Measurements from ENCODE around the gene MPHOSPH9.

Gene MPHOSPH9

GRCh38 chr12:123122626-123123025 is 110.3 kb downstream of the MPHOSPH9 start:
- DNase-seq = no peak

- no peak for DNase-seq
These were observed 111.3 kb downstream of the MPHOSPH9 start for GRCh38 chr12:123121670-123122069.

GRCh38 chr12:123120452-123121166 is 112.3 kb downstream of the MPHOSPH9 start:
- DNase-seq = no peak

- no peak for DNase-seq
These were observed 113.1 kb downstream of the MPHOSPH9 start for GRCh38 chr12:123119808-123120207.

GRCh38 chr12:123118497-123118896 is 114.4 kb downstream of the MPHOSPH9 start:
- no peak for DNase-seq

GRCh38 chr12:123115409-123116121 is 117.4 kb downstream of the MPHOSPH9 start:
- peak; percentile 92 for DNase-seq

- no peak for DNase-seq
These were observed 118.4 kb downstream of the MPHOSPH9 start for GRCh38 chr12:123114304-123115083.

GRCh38 chr12:123113026-123113425 is 119.9 kb downstream of the MPHOSPH9 start:
- no peak for DNase-seq

GRCh38 chr12:123111498-123112165 is 121.3 kb downstream of the MPHOSPH9 start:
- DNase-seq = peak; percentile 65

- DNase-seq = no peak
These were observed 123.6 kb downstream of the MPHOSPH9 start for GRCh38 chr12:123109319-123109772.

- DNase-seq = no peak
These were observed 124.3 kb downstream of the MPHOSPH9 start for GRCh38 chr12:123108682-123109066.

GRCh38 chr12:123107926-123108681 is 124.8 kb downstream of the MPHOSPH9 start:
- DNase-seq = no peak

- peak; percentile 48 for DNase-seq
These were observed 126.1 kb downstream of the MPHOSPH9 start for GRCh38 chr12:123106640-123107359.

GRCh38 chr12:123105211-123105826 is 127.6 kb downstream of the MPHOSPH9 start:
- DNase-seq = no peak

- DNase-seq = no peak
These were observed 128.1 kb downstream of the MPHOSPH9 start for GRCh38 chr12:123104809-123105208.
